ENCODE measurements around the gene CIC.

CIC gene

DNA sequence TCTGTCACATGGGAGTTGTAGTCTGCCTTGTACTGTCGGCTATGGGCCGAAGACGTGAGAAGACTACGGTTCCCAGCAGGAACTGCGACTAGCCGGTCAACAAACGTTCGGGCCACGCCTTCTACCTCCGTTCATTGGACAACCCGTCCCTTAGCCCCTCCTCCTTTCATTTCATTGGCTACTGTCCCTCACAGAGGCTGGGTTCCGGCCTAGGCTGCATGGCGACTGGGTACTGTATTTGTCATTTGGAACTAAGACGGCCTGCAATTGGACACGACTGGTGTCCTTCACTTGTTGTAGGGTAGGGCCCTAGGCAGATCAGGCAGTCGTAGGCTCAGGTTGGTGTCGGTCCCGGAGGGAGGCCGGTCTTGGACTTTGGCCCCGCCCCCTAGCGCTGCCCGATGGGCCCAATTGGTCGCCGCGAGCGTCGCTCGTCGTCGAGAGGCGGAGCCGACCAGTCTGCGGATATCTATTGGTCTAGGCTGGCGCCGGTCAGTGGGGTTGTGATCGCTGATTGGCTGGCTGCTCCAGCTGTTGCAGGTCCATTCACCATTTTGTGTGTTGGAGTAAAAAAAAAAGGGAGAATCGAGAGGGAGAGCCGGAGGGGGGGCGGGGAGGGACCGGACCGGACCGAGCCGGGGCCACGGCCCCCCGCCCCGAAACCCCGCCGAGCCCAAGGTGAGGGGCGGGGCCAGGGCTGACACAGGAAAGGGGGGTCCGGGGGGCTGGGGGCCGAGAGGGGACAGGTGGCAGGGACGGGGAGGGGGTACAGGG, at the start of gene CIC:
Gene CIC (plus strand): TSS at position 549 of the 774 bp plus-strand sequence. CDS start 2,532 bp downstream, outside the sequence.
- TF ChIP-seq, protein P1, sequence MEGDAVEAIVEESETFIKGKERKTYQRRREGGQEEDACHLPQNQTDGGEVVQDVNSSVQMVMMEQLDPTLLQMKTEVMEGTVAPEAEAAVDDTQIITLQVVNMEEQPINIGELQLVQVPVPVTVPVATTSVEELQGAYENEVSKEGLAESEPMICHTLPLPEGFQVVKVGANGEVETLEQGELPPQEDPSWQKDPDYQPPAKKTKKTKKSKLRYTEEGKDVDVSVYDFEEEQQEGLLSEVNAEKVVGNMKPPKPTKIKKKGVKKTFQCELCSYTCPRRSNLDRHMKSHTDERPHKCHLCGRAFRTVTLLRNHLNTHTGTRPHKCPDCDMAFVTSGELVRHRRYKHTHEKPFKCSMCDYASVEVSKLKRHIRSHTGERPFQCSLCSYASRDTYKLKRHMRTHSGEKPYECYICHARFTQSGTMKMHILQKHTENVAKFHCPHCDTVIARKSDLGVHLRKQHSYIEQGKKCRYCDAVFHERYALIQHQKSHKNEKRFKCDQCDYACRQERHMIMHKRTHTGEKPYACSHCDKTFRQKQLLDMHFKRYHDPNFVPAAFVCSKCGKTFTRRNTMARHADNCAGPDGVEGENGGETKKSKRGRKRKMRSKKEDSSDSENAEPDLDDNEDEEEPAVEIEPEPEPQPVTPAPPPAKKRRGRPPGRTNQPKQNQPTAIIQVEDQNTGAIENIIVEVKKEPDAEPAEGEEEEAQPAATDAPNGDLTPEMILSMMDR (IDR thresholded peaks at IDR 0.05), result no peak

DNA sequence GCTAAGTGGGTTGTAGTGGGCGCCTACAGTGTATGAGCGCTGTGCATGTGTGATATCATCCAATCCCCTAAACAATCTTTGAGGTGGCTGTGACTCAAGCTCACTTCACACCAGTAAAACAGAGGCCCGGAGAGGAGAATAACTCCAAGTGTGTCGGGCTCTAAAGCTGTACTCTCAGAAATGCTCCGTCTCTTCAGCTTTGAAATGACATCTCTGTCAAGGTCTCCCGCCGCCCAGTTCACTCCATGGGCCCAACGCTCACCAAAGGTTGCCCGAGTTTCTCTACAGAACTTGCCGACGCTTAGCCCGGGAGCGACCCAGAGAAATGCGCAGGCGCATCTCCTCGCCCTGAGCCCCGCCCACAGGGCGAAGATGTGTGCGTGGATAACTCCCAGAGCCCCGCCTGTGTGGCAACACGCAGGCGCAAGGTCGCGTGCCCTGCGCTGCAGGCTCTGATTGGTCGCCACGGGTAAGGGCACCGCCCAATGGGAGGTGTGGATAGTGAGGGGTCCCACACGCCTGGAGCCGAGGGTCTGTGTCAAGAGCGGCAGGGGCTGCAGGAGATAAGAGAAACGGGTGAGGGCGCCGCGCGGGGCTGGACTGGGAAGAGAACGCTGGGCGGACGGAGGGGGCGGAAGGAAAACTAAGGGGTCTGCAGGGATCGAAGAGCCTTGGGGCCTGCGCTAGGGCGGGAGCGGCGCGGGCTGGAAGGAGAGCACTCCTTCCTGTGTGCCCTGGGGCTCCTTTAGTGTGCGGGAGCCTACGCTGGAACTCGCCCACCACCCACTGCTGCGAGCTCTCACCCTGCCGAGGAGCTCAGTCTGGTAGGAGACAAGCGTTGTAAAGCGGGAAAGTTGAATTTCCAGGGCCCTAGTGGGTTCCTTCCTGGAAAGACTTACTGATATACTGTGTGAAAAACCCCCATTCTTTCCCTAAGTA, 49.0 kb upstream of the CIC start, which contains the start of gene ZNF526:
Gene ZNF526 (plus strand): TSS at position 501 of the 939 bp plus-strand sequence. CDS start 4,092 bp downstream, outside the sequence.
- TF ChIP-seq, protein P1 (IDR thresholded peaks at IDR 0.05), result no peak

DNA sequence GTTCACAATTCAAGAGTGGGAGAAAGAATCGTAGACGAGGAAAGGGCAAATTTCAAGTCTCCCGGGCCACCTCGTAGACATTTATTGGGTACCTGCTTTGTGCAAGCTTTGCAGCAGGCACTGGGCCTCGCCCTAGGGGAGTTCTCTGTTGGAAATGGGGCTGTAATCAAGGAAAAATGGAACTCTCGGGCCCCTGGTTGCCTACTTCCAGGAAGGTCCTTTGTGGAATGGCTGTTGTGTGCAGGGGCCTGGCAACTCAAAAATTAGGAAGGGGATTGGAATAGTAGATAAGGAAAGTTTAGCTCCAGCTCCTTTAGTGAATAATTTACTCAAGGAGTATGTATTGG, 48.3 kb upstream of the CIC start:
- TF ChIP-seq, protein P1 (IDR thresholded peaks at IDR 0.05), result no peak

DNA sequence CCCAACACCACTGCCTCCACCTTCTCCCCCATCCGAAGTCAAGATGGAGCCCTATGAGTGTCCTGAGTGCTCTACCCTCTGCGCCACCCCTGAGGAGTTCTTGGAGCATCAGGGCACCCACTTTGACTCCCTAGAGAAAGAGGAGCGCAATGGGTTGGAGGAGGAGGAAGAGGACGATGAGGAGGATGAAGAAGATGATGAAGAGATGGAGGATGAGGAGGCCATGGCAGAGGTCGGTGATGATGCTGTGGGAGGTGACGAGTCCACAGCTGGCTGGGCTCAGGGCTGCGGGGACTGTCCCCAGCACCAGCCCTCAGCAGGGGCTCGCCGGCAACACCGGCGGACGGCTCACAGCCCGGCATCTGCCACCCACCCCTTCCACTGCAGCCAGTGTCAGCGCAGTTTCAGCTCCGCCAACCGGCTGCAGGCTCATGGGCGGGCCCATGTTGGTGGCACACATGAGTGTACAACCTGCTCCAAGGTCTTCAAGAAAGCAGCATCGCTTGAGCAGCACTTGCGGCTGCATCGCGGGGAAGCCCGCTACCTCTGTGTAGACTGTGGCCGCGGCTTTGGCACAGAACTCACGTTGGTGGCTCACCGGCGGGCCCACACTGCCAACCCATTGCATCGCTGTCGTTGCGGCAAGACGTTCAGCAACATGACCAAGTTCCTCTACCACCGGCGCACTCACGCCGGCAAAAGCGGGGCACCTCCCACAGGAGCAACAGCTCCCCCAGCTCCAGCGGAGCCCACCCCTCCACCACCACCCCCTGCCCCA, 43.9 kb upstream of the CIC start:
- TF ChIP-seq, protein P1 (IDR thresholded peaks at IDR 0.05), result no peak

DNA sequence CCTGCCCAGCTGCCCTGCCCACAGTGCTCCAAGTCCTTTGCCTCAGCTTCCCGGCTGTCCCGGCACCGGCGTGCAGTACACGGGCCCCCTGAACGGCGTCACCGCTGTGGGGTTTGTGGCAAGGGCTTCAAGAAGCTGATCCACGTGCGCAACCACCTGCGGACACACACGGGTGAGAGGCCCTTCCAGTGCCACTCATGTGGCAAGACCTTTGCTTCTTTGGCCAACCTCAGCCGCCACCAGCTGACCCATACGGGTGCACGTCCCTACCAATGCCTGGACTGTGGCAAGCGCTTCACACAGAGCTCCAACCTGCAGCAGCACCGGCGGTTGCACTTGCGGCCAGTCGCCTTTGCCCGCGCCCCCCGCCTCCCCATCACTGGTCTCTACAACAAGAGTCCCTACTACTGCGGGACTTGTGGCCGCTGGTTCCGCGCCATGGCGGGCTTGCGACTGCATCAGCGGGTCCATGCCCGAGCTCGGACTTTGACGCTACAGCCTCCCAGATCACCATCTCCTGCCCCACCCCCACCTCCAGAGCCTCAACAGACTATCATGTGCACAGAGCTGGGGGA, 43.2 kb upstream of the CIC start:
- TF ChIP-seq, protein P1 (IDR thresholded peaks at IDR 0.05), result no peak

DNA sequence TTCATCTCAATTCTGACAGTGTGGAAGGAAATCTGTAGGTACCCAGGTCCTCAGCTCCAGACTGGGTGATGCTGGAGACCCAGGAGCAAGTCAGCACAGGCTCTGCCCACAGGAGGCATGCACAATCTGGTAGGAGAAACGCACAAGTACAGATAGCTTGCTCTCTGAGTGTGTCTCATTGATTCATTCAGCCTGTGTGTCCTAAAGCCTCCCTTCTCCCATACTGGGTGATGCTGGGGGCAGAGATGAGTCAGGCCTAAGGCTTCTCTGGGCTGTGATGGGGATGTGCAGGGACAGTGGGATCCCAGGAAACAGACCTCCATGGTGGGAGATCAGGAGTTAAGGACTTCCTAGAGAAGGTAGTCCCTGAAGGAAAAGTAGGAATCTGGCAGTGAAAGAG, 42.2 kb upstream of the CIC start:
- TF ChIP-seq, protein P1 (IDR thresholded peaks at IDR 0.05), result no peak

DNA sequence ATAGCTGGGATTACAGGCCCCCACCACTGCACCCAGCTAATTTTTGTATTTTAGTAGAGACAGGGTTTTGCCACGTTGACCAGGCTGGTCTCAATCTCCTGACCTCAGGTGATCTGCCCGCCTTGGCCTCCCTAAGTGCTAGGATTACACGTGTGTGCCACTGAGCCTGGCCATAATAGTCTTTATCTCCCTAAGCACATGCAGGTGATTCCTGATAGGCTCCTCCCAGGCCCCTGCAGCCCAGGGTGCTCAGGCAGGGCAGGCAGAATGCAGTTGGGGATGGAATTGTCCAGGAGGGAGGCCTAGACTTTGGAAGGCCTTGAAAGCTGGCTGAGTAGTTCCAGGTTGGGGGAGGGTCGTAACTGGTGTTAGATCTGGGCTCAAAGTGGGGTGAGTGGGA, 40.4 kb upstream of the CIC start:
- TF ChIP-seq, protein P1 (IDR thresholded peaks at IDR 0.05), result no peak

All from LNCAP (cell line).